HG03095 (cell line): ENCODE measurements around the gene SSR1.

Experiments used
- ATAC-seq: cut with Tn5 transposase; IDR thresholded peaks from one replicate; pipeline ENCODE4 v1.9.1; 2021; ENCODE audit warnings: moderate library complexity; ENCODE audit not compliant: unreplicated experiment

Gene SSR1

GRCh38 chr6:7241709-7242645 lies 71.0 kb downstream of the SSR1 start:
- no peak for ATAC-seq

- ATAC-seq: no peak
Observed at GRCh38 chr6:7241160-7241559, 71.8 kb downstream of the SSR1 start.

GRCh38 chr6:7240351-7240750 lies 72.6 kb downstream of the SSR1 start:
- ATAC-seq: no peak

- ATAC-seq: no peak
Observed at GRCh38 chr6:7239590-7239948, 73.4 kb downstream of the SSR1 start.

GRCh38 chr6:7238900-7239589 lies 74.0 kb downstream of the SSR1 start:
- no peak for ATAC-seq

- ATAC-seq: no peak
Observed at GRCh38 chr6:7238526-7238899, 74.5 kb downstream of the SSR1 start.

GRCh38 chr6:7237653-7238188 lies 75.3 kb downstream of the SSR1 start:
- no peak for ATAC-seq

- ATAC-seq: peak; percentile 53
Observed at GRCh38 chr6:7236306-7237209, 76.4 kb downstream of the SSR1 start.

- ATAC-seq: no peak
Observed at GRCh38 chr6:7235712-7236305, 77.2 kb downstream of the SSR1 start.

GRCh38 chr6:7234547-7234946 lies 78.5 kb downstream of the SSR1 start:
- no peak for ATAC-seq

GRCh38 chr6:7232351-7232750 lies 80.6 kb downstream of the SSR1 start:
- ATAC-seq: no peak

GRCh38 chr6:7230956-7231713 lies 81.9 kb downstream of the SSR1 start:
- no peak for ATAC-seq

GRCh38 chr6:7230327-7230691 lies 82.7 kb downstream of the SSR1 start:
- ATAC-seq: no peak

- no peak for ATAC-seq
Observed at GRCh38 chr6:7229376-7230326, 83.3 kb downstream of the SSR1 start.

- ATAC-seq: no peak
Observed at GRCh38 chr6:7228662-7229375, 84.2 kb downstream of the SSR1 start.

GRCh38 chr6:7224731-7225130 lies 88.3 kb downstream of the SSR1 start:
- ATAC-seq: no peak

- no peak for ATAC-seq
Observed at GRCh38 chr6:7222197-7222596, 90.8 kb downstream of the SSR1 start.

GRCh38 chr6:7219310-7219709 lies 93.7 kb downstream of the SSR1 start:
- no peak for ATAC-seq
